Fibroblast of lung (primary cell): Measurements from ENCODE around the gene IL25. TPM values are rescaled to one million over a fixed set of nuclear protein-coding genes. Genes with fewer than 3 reads are reported as not detected.
A peak's percentile ranks its signal among the peaks of the same experiment; 100 is the strongest.

Experiments
- DNase-seq, 2 donors: peaks; one replicate each; pipeline versions ENCODE4 v3.0.0 to v3.0.0-alpha.2; 2010; ENCODE audit warnings: low read depth in 2 of 2
- H2AFZ ChIP-seq: 2 replicates; pipeline ENCODE4 v1.5.1; 2012; ENCODE audit warnings: low read length, control low read depth, inconsistent platforms
- H3K27ac ChIP-seq: 2 replicates; pipeline ENCODE4 v1.5.1; 2011; ENCODE audit warnings: low read length, control low read depth; ENCODE audit not compliant: insufficient read depth
- H3K27me3 ChIP-seq: 2 replicates; pipeline ENCODE4 v1.5.1; 2011; ENCODE audit warnings: mild to moderate bottlenecking, low read length; ENCODE audit not compliant: control insufficient read depth, insufficient read depth
- H3K36me3 ChIP-seq: 2 replicates; pipeline ENCODE4 v1.5.1; 2011; ENCODE audit warnings: low read length; ENCODE audit not compliant: control insufficient read depth, insufficient read depth
- H3K4me1 ChIP-seq: 2 replicates; pipeline ENCODE4 v1.5.1; 2011; ENCODE audit warnings: low read length; ENCODE audit not compliant: control insufficient read depth, insufficient read depth; ENCODE audit errors: extremely low read depth
- H3K4me2 ChIP-seq: 2 replicates; pipeline ENCODE4 v1.5.1; 2011; ENCODE audit warnings: low read length, control low read depth; ENCODE audit not compliant: insufficient read depth; ENCODE audit errors: extremely low read depth
- H3K4me3 ChIP-seq, 4 experiments: fragments of 200-600 bp in 1 of 4; sonication (generic) in 1 of 4; replicated peaks in 1 of 4; 2 replicates each; pipeline ENCODE4 v1.5.1; 2011 to 2016; ENCODE audit warnings: low read length in 4 of 4, low read depth in 3 of 4, mild to moderate bottlenecking in 3 of 4, control low read depth in 2 of 4, inconsistent platforms in 1 of 4, mixed read lengths in 1 of 4; ENCODE audit not compliant: insufficient read depth in 1 of 4; ENCODE audit errors: control extremely low read depth in 1 of 4
- H3K79me2 ChIP-seq: 2 replicates; pipeline ENCODE4 v1.5.1; 2012; ENCODE audit warnings: mild to moderate bottlenecking, low read length, inconsistent platforms; ENCODE audit not compliant: control insufficient read depth, insufficient read depth
- H3K9ac ChIP-seq: 2 replicates; pipeline ENCODE4 v1.5.1; 2011; ENCODE audit warnings: mild to moderate bottlenecking, low read length, control low read depth; ENCODE audit not compliant: insufficient read depth
- H3K9me3 ChIP-seq: 2 replicates; pipeline ENCODE4 v1.5.1; 2012; ENCODE audit warnings: low read depth, low read length; ENCODE audit not compliant: control insufficient read depth, insufficient read depth
- H4K20me1 ChIP-seq: 2 replicates; pipeline ENCODE4 v1.5.1; 2011; ENCODE audit warnings: low read length; ENCODE audit not compliant: control insufficient read depth, insufficient read depth; ENCODE audit errors: extremely low read depth
- EZH2 ChIP-seq: IDR thresholded peaks from 2 replicates; pipeline ENCODE4 v1.5.1; 2012; ENCODE audit warnings: low read length, control low read depth, mild to moderate bottlenecking; ENCODE audit errors: missing control alignments
- polyA plus RNA-seq, 2 donors: library from polyadenylated mRNA; depleted of rRNA in 1 of 2; stranded (reverse) in 1 of 2; unstranded in 1 of 2; fragments of >200 nt; gene quantifications; 2 replicates each; pipeline ENCODE4 v1.2.1, GENCODE V29; 2011 to 2012; ENCODE audit warnings: missing spikeins in 1 of 2
- total RNA-seq: library from RNA; depleted of rRNA; stranded (reverse); fragments of >200 nt; gene quantifications from 2 replicates; pipeline ENCODE4 v1.2.1, GENCODE V29; 2014
- TF ChIP-seq, protein P1 (sequence below), 2 donors: IDR thresholded peaks in 1 of 2; conservative IDR thresholded peaks in 1 of 2; 1 replicate in 1 of 2; 2 replicates in 1 of 2; pipeline ENCODE4 v1.5.1; 2011 to 2012; ENCODE audit warnings: low read length in 2 of 2, control low read depth in 1 of 2, inconsistent platforms in 1 of 2, low read depth in 1 of 2, mild to moderate bottlenecking in 1 of 2

The IL25 gene
- total and polyA plus RNA-seq, 2 donors (not counting 1 experiment from before 2014, with no cell fraction given) = not detected

- DNase-seq = no peak
- H3K79me2 ChIP-seq = no peaks in the 10 kb centered on the region
- H4K20me1 ChIP-seq = no peaks in the 10 kb centered on the region
- no peaks in the 10 kb centered on the region for H3K4me1 ChIP-seq
- no peak overlapping the region for H3K4me3 ChIP-seq
- no peak for TF ChIP-seq EZH2
- TF ChIP-seq, protein P1, sequence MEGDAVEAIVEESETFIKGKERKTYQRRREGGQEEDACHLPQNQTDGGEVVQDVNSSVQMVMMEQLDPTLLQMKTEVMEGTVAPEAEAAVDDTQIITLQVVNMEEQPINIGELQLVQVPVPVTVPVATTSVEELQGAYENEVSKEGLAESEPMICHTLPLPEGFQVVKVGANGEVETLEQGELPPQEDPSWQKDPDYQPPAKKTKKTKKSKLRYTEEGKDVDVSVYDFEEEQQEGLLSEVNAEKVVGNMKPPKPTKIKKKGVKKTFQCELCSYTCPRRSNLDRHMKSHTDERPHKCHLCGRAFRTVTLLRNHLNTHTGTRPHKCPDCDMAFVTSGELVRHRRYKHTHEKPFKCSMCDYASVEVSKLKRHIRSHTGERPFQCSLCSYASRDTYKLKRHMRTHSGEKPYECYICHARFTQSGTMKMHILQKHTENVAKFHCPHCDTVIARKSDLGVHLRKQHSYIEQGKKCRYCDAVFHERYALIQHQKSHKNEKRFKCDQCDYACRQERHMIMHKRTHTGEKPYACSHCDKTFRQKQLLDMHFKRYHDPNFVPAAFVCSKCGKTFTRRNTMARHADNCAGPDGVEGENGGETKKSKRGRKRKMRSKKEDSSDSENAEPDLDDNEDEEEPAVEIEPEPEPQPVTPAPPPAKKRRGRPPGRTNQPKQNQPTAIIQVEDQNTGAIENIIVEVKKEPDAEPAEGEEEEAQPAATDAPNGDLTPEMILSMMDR (conservative IDR thresholded peaks at IDR 0.05 in 1 of 2, IDR thresholded peaks at IDR 0.05 in 1 of 2; ENCODE audit: low read depth in 1 of 2, low read length in 2 of 2) = peak in 1 of 2 donors; percentile 13
- H3K4me2 ChIP-seq = no peak overlapping the region
- no peaks in the 10 kb centered on the region for H3K36me3 ChIP-seq
- no peaks in the 10 kb centered on the region for H3K27me3 ChIP-seq
- no peak overlapping the region for H2AFZ ChIP-seq
- no peaks in the 10 kb centered on the region for H3K9me3 ChIP-seq
- no peak overlapping the region for H3K9ac ChIP-seq
- H3K27ac ChIP-seq = no peak overlapping the region
Observed at GRCh38 chr14:23344481-23344880, 28.1 kb upstream of the IL25 start.

DNA sequence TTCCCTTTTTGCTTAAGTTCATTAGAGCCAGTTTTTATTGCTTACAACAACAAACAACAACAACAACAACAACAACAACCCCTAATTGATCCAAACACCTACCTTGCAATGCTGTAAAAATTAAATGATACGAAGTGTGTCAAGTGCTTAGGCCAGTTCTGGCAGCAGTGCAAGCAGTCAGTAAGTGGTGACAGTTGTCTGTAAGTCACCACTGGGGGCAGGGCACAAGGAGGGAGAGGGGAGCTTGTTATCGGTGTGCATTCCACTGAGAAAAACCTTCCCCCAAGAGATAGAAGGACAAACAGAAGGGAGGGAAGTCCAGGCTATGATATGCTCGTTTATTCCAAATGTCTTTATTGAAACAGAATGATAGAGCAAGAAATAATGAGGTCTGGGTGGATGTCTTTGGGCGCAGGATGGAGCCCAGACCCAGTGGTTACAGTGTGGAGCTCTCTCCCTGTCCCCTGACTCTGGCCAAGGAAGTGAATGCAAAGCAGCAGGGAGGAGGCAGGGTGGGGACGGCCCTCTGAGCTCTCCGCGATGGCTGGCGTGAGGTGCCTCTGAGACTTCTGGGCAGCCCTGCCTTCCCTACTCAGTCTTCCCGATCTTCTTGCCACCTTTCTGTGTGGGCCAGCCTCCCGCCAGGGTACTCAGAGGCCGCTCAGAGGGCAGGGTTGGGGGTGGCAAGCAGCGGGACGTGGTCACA, 26.5 kb upstream of the IL25 start:
- H3K27ac ChIP-seq = no peak overlapping the region
- no peaks in the 10 kb centered on the region for H4K20me1 ChIP-seq
- TF ChIP-seq, protein P1 (conservative IDR thresholded peaks at IDR 0.05 in 1 of 2, IDR thresholded peaks at IDR 0.05 in 1 of 2; ENCODE audit: low read depth in 1 of 2, low read length in 2 of 2) = no peak
- no peak for TF ChIP-seq EZH2
- no peaks in the 10 kb centered on the region for H3K27me3 ChIP-seq
- no peaks in the 10 kb centered on the region for H3K4me1 ChIP-seq
- H3K9ac ChIP-seq = no peak overlapping the region
- H3K79me2 ChIP-seq = no peaks in the 10 kb centered on the region
- no peak overlapping the region for H3K4me3 ChIP-seq
- H3K36me3 ChIP-seq = no peaks in the 10 kb centered on the region
- DNase-seq = no peak
- H2AFZ ChIP-seq = no peak overlapping the region
- no peak overlapping the region for H3K4me2 ChIP-seq
- no peaks in the 10 kb centered on the region for H3K9me3 ChIP-seq

DNA sequence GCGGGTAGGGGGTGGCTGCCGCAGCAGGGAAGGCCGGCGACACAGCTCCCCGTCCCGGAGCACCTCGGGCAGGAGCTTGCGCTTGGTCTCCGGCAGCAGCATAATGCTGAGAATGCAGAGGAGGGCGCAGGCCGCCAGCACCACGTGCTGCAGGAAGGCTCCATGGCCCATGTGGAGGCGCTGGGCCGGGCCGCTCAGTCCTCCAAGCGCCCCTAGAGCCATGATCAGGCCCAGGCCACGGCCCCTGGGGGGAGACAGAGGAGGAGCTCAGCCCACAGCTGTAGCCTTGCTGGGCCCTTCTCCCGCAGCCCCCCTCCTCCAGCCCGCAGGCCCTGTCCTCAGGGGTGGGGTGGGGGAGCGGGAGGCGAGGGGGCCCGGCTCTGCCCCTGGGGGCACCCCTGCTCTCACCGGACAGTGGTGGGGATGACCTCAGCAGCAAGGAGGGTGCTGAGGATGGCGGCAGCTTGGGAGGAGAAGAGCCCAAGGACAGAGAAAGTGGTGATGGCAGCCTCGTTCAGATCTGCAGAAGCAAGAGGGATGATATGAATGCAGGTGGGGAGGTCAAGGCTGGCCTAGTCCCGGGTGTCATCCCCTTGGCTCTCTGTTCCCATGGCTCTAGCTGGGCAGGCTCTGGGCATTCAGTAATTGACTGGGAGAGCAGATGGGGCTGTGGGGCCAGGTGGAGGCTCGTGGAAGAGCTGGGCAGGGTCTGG, 25.8 kb upstream of the IL25 start:
- no peak overlapping the region for H3K9ac ChIP-seq
- H3K27me3 ChIP-seq = peaks cover 2% of the 10 kb centered on the region
- no peaks in the 10 kb centered on the region for H3K79me2 ChIP-seq
- no peak for TF ChIP-seq EZH2
- TF ChIP-seq, protein P1 (conservative IDR thresholded peaks at IDR 0.05 in 1 of 2, IDR thresholded peaks at IDR 0.05 in 1 of 2; ENCODE audit: low read depth in 1 of 2, low read length in 2 of 2) = no peak
- H3K4me3 ChIP-seq = no peak overlapping the region
- H3K27ac ChIP-seq = no peak overlapping the region
- DNase-seq = no peak
- no peaks in the 10 kb centered on the region for H4K20me1 ChIP-seq
- H2AFZ ChIP-seq = no peak overlapping the region
- H3K4me2 ChIP-seq = no peak overlapping the region
- no peaks in the 10 kb centered on the region for H3K9me3 ChIP-seq
- H3K4me1 ChIP-seq = no peaks in the 10 kb centered on the region
- no peaks in the 10 kb centered on the region for H3K36me3 ChIP-seq
